ENCODE measurements around the gene RSAD1.

Gene RSAD1

GRCh38 chr17:50517504-50518383 lies 39.1 kb downstream of the RSAD1 start:
- no peaks in the 10 kb centered on the region for H3K27me3 ChIP-seq (ENCODE audit: low read length)
- TF ChIP-seq EZH2phosphoT487 (conservative IDR thresholded peaks at IDR 0.05; ENCODE audit: low read length) = no peak
- no peaks in the 10 kb centered on the region for H3K79me2 ChIP-seq (ENCODE audit: insufficient read depth, low read length)
- no peak overlapping the region for H3K4me3 ChIP-seq (ENCODE audit: insufficient read depth, low read length, poor library complexity, severe bottlenecking)
- H3F3A ChIP-seq (ENCODE audit: insufficient read depth) = no peaks in the 10 kb centered on the region
- H3K9me2 ChIP-seq (replicated peaks; ENCODE audit: insufficient read depth, low read length) = no peaks in the 10 kb centered on the region
- no peak overlapping the region for H3K4me2 ChIP-seq (ENCODE audit: low read depth, low read length, poor library complexity, severe bottlenecking)
- no peak overlapping the region for H3K9ac ChIP-seq (ENCODE audit: low read length)
- H3K9me3 ChIP-seq (ENCODE audit: insufficient read depth, low read length) = no peaks in the 10 kb centered on the region
- H2AFZ ChIP-seq (ENCODE audit: low read depth, low read length, severe bottlenecking) = no peak overlapping the region
- H4K20me1 ChIP-seq (ENCODE audit: low read depth, low read length) = no peaks in the 10 kb centered on the region
- no peak overlapping the region for H3K27ac ChIP-seq (ENCODE audit: low read depth, low read length)
- H3K36me3 ChIP-seq (ENCODE audit: low read length) = no peaks in the 10 kb centered on the region

- H3K27ac ChIP-seq (ENCODE audit: low read depth, low read length) = no peak overlapping the region
- H3K4me2 ChIP-seq (ENCODE audit: low read depth, low read length, poor library complexity, severe bottlenecking) = no peak overlapping the region
- H4K20me1 ChIP-seq (ENCODE audit: low read depth, low read length) = no peaks in the 10 kb centered on the region
- no peaks in the 10 kb centered on the region for H3K27me3 ChIP-seq (ENCODE audit: low read length)
- H2AFZ ChIP-seq (ENCODE audit: low read depth, low read length, severe bottlenecking) = no peak overlapping the region
- no peak overlapping the region for H3K4me3 ChIP-seq (ENCODE audit: insufficient read depth, low read length, poor library complexity, severe bottlenecking)
- H3K9ac ChIP-seq (ENCODE audit: low read length) = no peak overlapping the region
- H3K79me2 ChIP-seq (ENCODE audit: insufficient read depth, low read length) = no peaks in the 10 kb centered on the region
- H3K36me3 ChIP-seq (ENCODE audit: low read length) = no peaks in the 10 kb centered on the region
- H3F3A ChIP-seq (ENCODE audit: insufficient read depth) = no peaks in the 10 kb centered on the region
- TF ChIP-seq EZH2phosphoT487 (conservative IDR thresholded peaks at IDR 0.05; ENCODE audit: low read length) (no peak), CTCF (IDR thresholded peaks at IDR 0.05; ENCODE audit: insufficient read depth, low read length, poor library complexity, severe bottlenecking) (no peak)
- no peaks in the 10 kb centered on the region for H3K9me3 ChIP-seq (ENCODE audit: insufficient read depth, low read length)
- no peaks in the 10 kb centered on the region for H3K9me2 ChIP-seq (replicated peaks; ENCODE audit: insufficient read depth, low read length)
Measured at GRCh38 chr17:50518384-50519023, 39.8 kb downstream of the RSAD1 start.

- Histone ChIP-seq H3K27ac (ENCODE audit: low read depth, low read length) (no peak overlapping the region), H3K9me2 (replicated peaks; ENCODE audit: insufficient read depth, low read length) (no peaks in the 10 kb centered on the region), H4K20me1 (ENCODE audit: low read depth, low read length) (no peaks in the 10 kb centered on the region), H3K27me3 (ENCODE audit: low read length) (no peaks in the 10 kb centered on the region), H3K4me2 (ENCODE audit: low read depth, low read length, poor library complexity, severe bottlenecking) (no peak overlapping the region), H3K9ac (ENCODE audit: low read length) (no peak overlapping the region), H3F3A (ENCODE audit: insufficient read depth) (no peaks in the 10 kb centered on the region), H3K36me3 (ENCODE audit: low read length) (no peaks in the 10 kb centered on the region), H2AFZ (ENCODE audit: low read depth, low read length, severe bottlenecking) (no peak overlapping the region), H3K79me2 (ENCODE audit: insufficient read depth, low read length) (no peaks in the 10 kb centered on the region), H3K4me3 (ENCODE audit: insufficient read depth, low read length, poor library complexity, severe bottlenecking) (no peak overlapping the region), H3K9me3 (ENCODE audit: insufficient read depth, low read length) (no peaks in the 10 kb centered on the region)
- TF ChIP-seq EZH2phosphoT487 (conservative IDR thresholded peaks at IDR 0.05; ENCODE audit: low read length) (no peak), CTCF (IDR thresholded peaks at IDR 0.05; ENCODE audit: insufficient read depth, low read length, poor library complexity, severe bottlenecking) (no peak)
Measured at GRCh38 chr17:50519141-50519834, 40.6 kb downstream of the RSAD1 start.
